Fibroblast of the aortic adventitia (primary cell): ENCODE data around the gene GMDS. TPM values are rescaled to one million over a fixed set of nuclear protein-coding genes. Genes with fewer than 3 reads are reported as not detected.
A peak's percentile ranks its signal among the peaks of the same experiment; 100 is the strongest.

Source experiments
- DNase-seq: peaks from one replicate; pipeline ENCODE4 v3.0.0-alpha.2; 2010; ENCODE audit warnings: low read depth
- H3K4me3 ChIP-seq: 2 replicates; pipeline ENCODE4 v1.5.1; 2011; ENCODE audit warnings: low read depth, mild to moderate bottlenecking, control low read depth, low read length, moderate library complexity
- total RNA-seq: library from RNA; depleted of rRNA; stranded (reverse); fragments of >200 nt; gene quantifications from 2 replicates; pipeline ENCODE4 v1.2.3, GENCODE V29; 2012; ENCODE audit warnings: low replicate concordance
- TF ChIP-seq, protein P1 (sequence below): IDR thresholded peaks from 2 replicates; pipeline ENCODE4 v1.5.1; 2011; ENCODE audit warnings: mild to moderate bottlenecking, low read length, control low read depth, inconsistent platforms; ENCODE audit not compliant: insufficient read depth

Gene GMDS
- 15.9 and 30.8 TPM in 2 replicates for total RNA-seq

DNA sequence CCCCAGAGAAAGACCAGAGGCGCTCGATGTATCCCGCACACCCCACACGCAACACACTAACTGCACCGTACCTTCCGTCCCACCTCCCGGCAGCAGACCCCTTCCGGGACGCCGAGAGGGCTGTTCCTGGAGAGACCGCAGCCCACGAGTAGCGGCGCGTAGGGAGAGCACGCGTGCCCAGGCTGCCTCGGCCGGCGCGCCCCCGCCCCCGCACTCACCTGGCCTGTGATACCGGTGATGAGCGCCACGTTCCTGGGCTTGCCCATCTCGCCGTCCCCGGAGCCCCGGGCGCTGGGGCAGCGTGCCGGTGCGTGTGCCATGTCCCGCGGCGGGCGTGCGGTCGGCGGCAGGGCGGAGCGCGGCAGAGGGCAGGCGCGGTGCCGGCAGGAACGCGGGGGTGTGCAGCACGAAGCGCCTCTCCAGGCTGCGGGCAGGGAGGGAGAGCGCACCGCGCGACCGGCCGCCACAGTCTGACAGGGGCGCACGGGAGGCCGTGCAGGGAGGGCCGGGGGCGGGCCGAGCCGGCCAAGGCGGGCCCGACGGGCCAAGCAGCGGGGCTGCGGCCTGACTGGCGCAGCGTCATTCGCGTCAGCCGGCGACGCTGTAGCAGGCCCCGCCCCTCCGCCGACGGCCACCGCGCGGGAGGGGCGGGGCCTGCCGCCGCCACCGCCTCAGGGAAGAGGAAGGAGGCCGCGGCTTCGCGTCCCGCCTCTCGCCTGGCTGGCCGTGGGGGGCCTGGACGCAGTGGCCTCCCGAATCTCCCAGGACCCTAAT, at the start of gene GMDS:
TSS of gene GMDS (minus strand) at position 503 of the 774 bp plus-strand sequence.
- DNase-seq: peak; percentile 83
- H3K4me3 ChIP-seq: peak within 1 kb of the TSS; percentile 88
- TF ChIP-seq, protein P1, sequence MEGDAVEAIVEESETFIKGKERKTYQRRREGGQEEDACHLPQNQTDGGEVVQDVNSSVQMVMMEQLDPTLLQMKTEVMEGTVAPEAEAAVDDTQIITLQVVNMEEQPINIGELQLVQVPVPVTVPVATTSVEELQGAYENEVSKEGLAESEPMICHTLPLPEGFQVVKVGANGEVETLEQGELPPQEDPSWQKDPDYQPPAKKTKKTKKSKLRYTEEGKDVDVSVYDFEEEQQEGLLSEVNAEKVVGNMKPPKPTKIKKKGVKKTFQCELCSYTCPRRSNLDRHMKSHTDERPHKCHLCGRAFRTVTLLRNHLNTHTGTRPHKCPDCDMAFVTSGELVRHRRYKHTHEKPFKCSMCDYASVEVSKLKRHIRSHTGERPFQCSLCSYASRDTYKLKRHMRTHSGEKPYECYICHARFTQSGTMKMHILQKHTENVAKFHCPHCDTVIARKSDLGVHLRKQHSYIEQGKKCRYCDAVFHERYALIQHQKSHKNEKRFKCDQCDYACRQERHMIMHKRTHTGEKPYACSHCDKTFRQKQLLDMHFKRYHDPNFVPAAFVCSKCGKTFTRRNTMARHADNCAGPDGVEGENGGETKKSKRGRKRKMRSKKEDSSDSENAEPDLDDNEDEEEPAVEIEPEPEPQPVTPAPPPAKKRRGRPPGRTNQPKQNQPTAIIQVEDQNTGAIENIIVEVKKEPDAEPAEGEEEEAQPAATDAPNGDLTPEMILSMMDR: no peak

DNA sequence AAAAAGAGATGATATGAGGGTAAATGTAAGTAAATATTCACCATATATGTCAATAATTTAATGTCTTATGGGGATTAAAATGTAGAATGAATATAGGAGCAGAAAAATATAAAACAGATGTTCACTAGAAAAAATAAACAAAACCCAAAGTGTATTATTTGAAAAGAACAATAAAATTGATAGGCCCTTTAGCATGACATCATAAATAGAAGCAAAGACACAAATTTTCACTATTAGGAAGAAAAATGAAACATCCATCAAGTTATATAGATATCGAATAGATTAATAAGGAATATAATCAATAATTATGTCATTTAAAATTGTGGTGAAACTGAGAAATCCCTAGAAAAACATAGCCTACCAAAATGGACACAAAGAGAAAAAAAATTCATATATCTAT, 40.1 kb upstream of the GMDS start:
- TF ChIP-seq, protein P1: no peak
- DNase-seq: no peak

DNA sequence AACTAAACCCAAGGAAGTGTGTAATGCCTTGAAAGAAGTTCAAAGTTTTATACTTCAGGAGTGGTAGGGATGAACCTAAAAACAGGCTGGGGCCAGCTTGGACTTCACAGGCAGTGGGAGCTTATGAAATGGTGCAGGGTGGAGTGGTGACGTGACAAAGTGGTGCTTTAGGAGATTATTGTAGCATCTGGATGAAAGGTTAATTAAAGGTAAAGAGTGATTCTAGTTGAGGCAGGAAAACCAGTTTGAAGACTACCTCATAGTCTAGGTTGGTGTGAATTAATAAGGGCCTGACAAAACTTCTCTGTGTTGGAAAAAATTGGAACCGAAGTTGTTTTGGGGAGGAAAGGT, 30.5 kb upstream of the GMDS start:
- TF ChIP-seq, protein P1: no peak
- no peak for DNase-seq
- no peak overlapping the region for H3K4me3 ChIP-seq

More for the DNA sequence above, 40.1 kb upstream of the GMDS start:
- no peak overlapping the region for H3K4me3 ChIP-seq

DNA sequence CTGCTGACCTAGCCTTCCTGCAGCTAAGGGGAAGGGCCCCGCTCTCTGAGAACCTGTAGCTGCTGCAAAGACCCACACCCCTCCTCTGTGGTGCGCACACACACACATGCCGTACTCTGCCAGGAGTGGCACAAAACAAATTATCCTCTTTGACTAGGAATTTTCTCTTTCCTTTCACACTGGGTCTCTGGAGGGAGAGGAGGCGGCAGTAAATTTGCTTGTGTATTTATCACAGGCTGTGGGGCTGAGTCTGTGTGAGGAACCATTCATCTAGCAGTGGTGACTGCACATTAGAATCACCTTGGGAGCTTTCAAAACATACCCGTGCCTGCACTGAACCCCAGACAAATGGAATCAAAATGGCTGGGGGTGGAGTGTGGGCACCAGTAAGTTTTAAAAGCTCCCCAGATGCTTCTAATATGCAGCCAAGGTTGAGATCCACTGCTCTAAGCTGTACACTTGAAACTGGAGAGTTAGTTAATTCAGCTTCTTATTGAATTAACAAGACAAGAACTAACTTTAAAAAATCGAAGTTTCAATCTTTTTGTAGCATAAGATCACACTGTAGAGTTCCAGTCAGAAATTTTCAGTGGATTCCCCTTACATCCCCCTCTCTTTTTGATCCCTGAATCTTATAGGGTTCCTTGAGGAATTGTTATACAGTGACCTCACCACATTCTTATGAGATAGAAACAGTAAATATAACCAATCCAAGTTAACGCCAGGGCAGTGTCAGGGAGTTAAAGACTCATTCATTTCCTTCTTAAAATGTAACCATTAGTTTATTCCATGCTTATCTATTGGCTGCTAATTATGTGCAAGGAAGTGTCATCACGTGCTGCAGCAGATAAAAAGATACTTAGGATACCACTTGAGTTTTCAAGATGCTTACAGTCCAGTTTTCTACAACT, 29.8 kb upstream of the GMDS start:
- DNase-seq: peak; percentile 37
- no peak overlapping the region for H3K4me3 ChIP-seq
- TF ChIP-seq, protein P1: no peak

DNA sequence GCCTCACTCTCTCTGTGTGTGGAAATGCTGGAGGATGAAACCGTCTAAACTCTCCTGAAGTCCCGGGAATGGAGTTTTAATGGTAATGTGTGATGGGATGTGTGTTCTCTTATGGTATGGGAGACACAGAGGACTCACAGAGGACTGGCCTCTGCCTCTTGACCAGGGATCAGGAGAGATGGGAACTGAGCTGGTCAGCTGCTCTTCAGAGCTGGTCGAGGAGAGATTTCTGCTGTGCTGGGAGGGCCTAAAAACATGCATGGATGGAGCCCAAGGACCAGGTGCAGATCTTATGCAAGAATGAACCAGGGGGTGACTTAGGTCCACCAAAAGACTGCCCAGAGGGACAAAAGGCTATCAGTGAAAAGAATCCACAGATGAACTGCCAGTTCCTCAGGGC, 27.3 kb upstream of the GMDS start:
- no peak overlapping the region for H3K4me3 ChIP-seq
- TF ChIP-seq, protein P1: no peak
- DNase-seq: no peak

DNA sequence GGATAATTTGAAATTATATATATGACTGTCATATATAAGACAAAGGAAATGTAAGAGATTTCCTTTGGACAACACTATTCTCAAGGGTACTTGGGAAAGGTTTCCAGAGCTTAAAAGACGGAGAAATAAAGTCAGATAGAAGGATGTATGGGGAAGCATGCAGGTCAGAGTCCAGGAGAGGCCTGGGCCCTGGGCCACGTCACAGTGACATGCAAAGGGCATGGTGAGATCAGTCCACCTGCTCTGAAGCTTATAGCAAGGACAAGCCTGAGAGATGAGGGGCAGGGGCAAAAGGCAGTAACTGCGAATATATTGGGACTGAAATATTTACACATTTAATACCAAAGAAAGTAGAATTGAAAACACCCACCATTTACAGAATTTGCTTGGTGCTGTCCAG, 24.6 kb upstream of the GMDS start:
- TF ChIP-seq, protein P1: no peak
- H3K4me3 ChIP-seq: no peak overlapping the region
- no peak for DNase-seq
